CD4-positive, alpha-beta T cell (primary cell): ENCODE results near the gene MOCS2. TPM values are rescaled to one million over a fixed set of nuclear protein-coding genes. Genes with fewer than 3 reads are reported as not detected.

ENCODE experiments used
- ATAC-seq: fragments of 200-7000 bp; cut with Tn5 transposase; one replicate; pipeline ENCODE4 v1.10.0; 2022; ENCODE audit warnings: mild to moderate bottlenecking; ENCODE audit not compliant: poor library complexity
- CTCF ChIA-PET: fragments of 350-600 bp; sonication (Branson Sonifier 250); formaldehyde crosslinking; loops from one replicate; lab custom pipeline; 2021; ENCODE audit warnings: antibody characterized with exemption, inconsistent platforms; lab: Charles Lee
- POLR2A ChIA-PET: fragments of 350-600 bp; sonication (Branson Sonifier 250); formaldehyde crosslinking; loops from one replicate; lab custom pipeline; 2021; ENCODE audit warnings: antibody characterized with exemption, inconsistent platforms; lab: Charles Lee
- DNase-seq, 14 experiments: peaks; one replicate each; pipeline ENCODE4 v3.0.0-alpha.2; 2013 to 2020; ENCODE audit warnings: mixed read lengths in 2 of 14
- H3K27ac ChIP-seq, 2 donors: one replicate each; pipeline versions ENCODE4 v1.5.1 to v1.7.0; 2013; ENCODE audit warnings: low read length in 2 of 2, low read depth in 1 of 2, mild to moderate bottlenecking in 1 of 2
- H3K27me3 ChIP-seq, 2 experiments: 1 replicate in 1 of 2; 2 replicates in 1 of 2; pipeline versions ENCODE4 v1.6.1 to v1.7.0; 2013; ENCODE audit warnings: low read length in 2 of 2, control low read depth in 1 of 2, mild to moderate bottlenecking in 1 of 2, moderate library complexity in 1 of 2; ENCODE audit not compliant: insufficient read depth in 2 of 2, control insufficient read depth in 1 of 2
- H3K36me3 ChIP-seq: one replicate; pipeline ENCODE4 v1.6.1; 2013; ENCODE audit warnings: low read length, control low read depth; ENCODE audit not compliant: insufficient read depth
- H3K4me1 ChIP-seq: one replicate; pipeline ENCODE4 v1.6.1; 2013; ENCODE audit warnings: low read length, control low read depth; ENCODE audit not compliant: insufficient read depth
- H3K4me3 ChIP-seq: one replicate; pipeline ENCODE4 v1.5.1; 2013; ENCODE audit warnings: mild to moderate bottlenecking, low read length, moderate library complexity
- H3K9me3 ChIP-seq, 2 experiments: 1 replicate in 1 of 2; 2 replicates in 1 of 2; pipeline versions ENCODE4 v1.6.1 to v1.7.0; 2013; ENCODE audit warnings: low read length in 2 of 2, mild to moderate bottlenecking in 2 of 2, control low read depth in 1 of 2, moderate library complexity in 1 of 2; ENCODE audit not compliant: control insufficient read depth in 1 of 2, insufficient read depth in 1 of 2
- H3K27ac Mint-ChIP-seq: one replicate; pipeline ENCODE4 v1.8.0; 2020; ENCODE audit warnings: mixed read lengths
- H3K27me3 Mint-ChIP-seq: one replicate; pipeline ENCODE4 v1.8.0; 2021; ENCODE audit warnings: mixed read lengths
- H3K36me3 Mint-ChIP-seq: one replicate; pipeline ENCODE4 v1.8.0; 2021; ENCODE audit warnings: low read depth, mixed read lengths
- H3K4me1 Mint-ChIP-seq: one replicate; pipeline ENCODE4 v1.8.0; 2021; ENCODE audit warnings: low read depth, mixed read lengths
- H3K4me3 Mint-ChIP-seq: one replicate; pipeline ENCODE4 v1.8.0; 2020; ENCODE audit warnings: mild to moderate bottlenecking, mixed read lengths
- H3K9me3 Mint-ChIP-seq: one replicate; pipeline ENCODE4 v1.8.0; 2020; ENCODE audit warnings: mixed read lengths
- CTCF ChIP-seq: fragments of 200-600 bp; IDR thresholded peaks from one replicate; pipeline ENCODE4 v1.8.0; 2022; ENCODE audit warnings: antibody characterized with exemption, mild to moderate bottlenecking
- intact Hi-C, 2 experiments: fragments of 100-400 bp; cut with DNase I in 1 of 2; cut with micrococcal nuclease in 1 of 2; formaldehyde crosslinking; loops; one replicate each; pipeline versions ENCODE4 v1.15.1 to v1.9.0; 2023 to 2025; cut with DNase I, micrococcal nuclease
- total RNA-seq, 174 experiments: library from RNA in 2 of 174; stranded (reverse) in 2 of 174; gene quantifications; one replicate each; pipeline ENCODE4 v1.2.3 and lab custom pipeline; 2021 to 2026

MOCS2 gene
- total RNA-seq, 2 experiments from 2014 or later = 19.5 to 20.4 TPM

GRCh38 chr5:53090229-53090628 is 19.3 kb downstream of the MOCS2 start:
- Mint-ChIP-seq H3K4me1 (peaks cover 14% of the 10 kb centered on the region), H3K9me3 (no peaks in the 10 kb centered on the region), H3K36me3 (no peaks in the 10 kb centered on the region), H3K4me3 (no peak overlapping the region), H3K27ac (no peak overlapping the region), H3K27me3 (no peaks in the 10 kb centered on the region)
- Histone ChIP-seq H3K9me3 (no peaks in the 10 kb centered on the region), H3K27ac (no peak overlapping the region), H3K4me3 (no peak overlapping the region), H3K36me3 (no peaks in the 10 kb centered on the region), H3K4me1 (peaks cover 3% of the 10 kb centered on the region), H3K27me3 (no peaks in the 10 kb centered on the region)
- ATAC-seq (no peak), DNase-seq (no peak)
- POLR2A ChIA-PET = interaction anchor here (0.7 to 2.0 kb wide), 5 partner anchors 17 to 84 kb away, joined by 3 to 6 read pairs (median 3); no protein-coding TSS in a partner anchor
- intact Hi-C loops = loop anchor here in 1 of 2 experiments (5.0 kb wide), 1 partner anchor 303 kb away; the partner anchor contains the start of genes ITGA1 and PELO
- TF ChIP-seq CTCF = no peak
- CTCF ChIA-PET = interaction anchor here (0.9 to 1.6 kb wide), 2 partner anchors 141 to 175 kb away, joined by 3 read pairs; no protein-coding TSS in a partner anchor

DNA sequence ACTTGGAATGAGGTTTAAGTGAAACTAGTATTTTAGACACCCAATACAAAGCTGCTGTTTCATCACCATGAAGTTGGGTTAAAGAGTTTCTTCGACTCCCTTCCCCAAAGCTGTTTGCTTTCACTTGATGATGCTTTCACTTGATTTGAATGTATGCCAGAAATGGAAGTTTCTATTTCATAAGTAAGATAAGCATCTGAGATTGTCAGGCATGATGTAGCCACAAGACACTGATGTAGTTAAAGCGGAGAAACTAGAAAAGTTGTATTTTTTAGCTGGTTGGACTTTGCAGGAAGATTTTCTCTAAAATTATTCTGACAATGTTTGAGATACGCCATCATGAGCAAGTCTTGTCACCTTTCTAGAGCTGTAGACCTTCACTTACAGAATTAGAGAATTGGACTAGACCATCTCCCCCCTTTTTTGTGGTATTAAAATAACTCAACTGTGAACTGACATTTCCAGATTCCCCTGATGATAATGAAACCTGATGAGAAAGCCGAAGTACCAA is 20.0 kb downstream of the MOCS2 start:
- peak overlapping the region; percentile 4 for H3K27ac Mint-ChIP-seq
- ChIA-PET POLR2A (interaction anchor here (0.7 to 2.0 kb wide), 8 partner anchors 18 to 365 kb away, joined by 3 to 7 read pairs (median 3); partner anchors contain the start of gene MOCS2), CTCF (interaction anchor here (0.9 to 1.6 kb wide), 3 partner anchors 141 to 174 kb away, joined by 3 to 5 read pairs (median 3); no protein-coding TSS in a partner anchor)
- peak; percentile 88 for ATAC-seq
- no peak overlapping the region for H3K4me3 ChIP-seq
- intact Hi-C loops = loop anchor here in 1 of 2 experiments (5.0 kb wide), 1 partner anchor 52 kb away; no protein-coding TSS in a partner anchor
- H3K27me3 ChIP-seq = no peaks in the 10 kb centered on the region
- no peak for TF ChIP-seq CTCF
- DNase-seq = peak in 3 of 14 experiments; percentile 37 to 59 (median 49)
- peak overlapping the region; percentile 5 for H3K4me3 Mint-ChIP-seq
- H3K9me3 ChIP-seq = no peaks in the 10 kb centered on the region
- no peak overlapping the region for H3K27ac ChIP-seq
- no peaks in the 10 kb centered on the region for H3K27me3 Mint-ChIP-seq
- no peaks in the 10 kb centered on the region for H3K36me3 ChIP-seq
- peaks cover 21% of the 10 kb centered on the region for H3K4me1 Mint-ChIP-seq
- no peaks in the 10 kb centered on the region for H3K36me3 Mint-ChIP-seq
- no peaks in the 10 kb centered on the region for H3K9me3 Mint-ChIP-seq
- peaks cover 5% of the 10 kb centered on the region for H3K4me1 ChIP-seq

GRCh38 chr5:53087621-53088121 is 21.9 kb downstream of the MOCS2 start:
- ATAC-seq (no peak), DNase-seq (no peak)
- Mint-ChIP-seq H3K4me3 (no peak overlapping the region), H3K27me3 (no peaks in the 10 kb centered on the region), H3K27ac (no peak overlapping the region), H3K4me1 (peaks cover 38% of the 10 kb centered on the region), H3K9me3 (no peaks in the 10 kb centered on the region), H3K36me3 (no peaks in the 10 kb centered on the region)
- no peak for TF ChIP-seq CTCF
- H3K9me3 ChIP-seq = no peaks in the 10 kb centered on the region
- ChIA-PET POLR2A (interaction anchor here (1.2 to 1.3 kb wide), 2 partner anchors 18 to 139 kb away, joined by 3 read pairs; no protein-coding TSS in a partner anchor), CTCF (no interaction called here)
- no peaks in the 10 kb centered on the region for H3K36me3 ChIP-seq
- no peak overlapping the region for H3K27ac ChIP-seq
- intact Hi-C loops = loop anchor here in 1 of 2 experiments (5.0 kb wide), 1 partner anchor 50 kb away; no protein-coding TSS in a partner anchor
- no peak overlapping the region for H3K4me3 ChIP-seq
- peaks cover 7% of the 10 kb centered on the region for H3K4me1 ChIP-seq
- H3K27me3 ChIP-seq = no peaks in the 10 kb centered on the region
